HepG2 (cell line): ENCODE data around the gene SLX9. TPM values are rescaled to one million over a fixed set of nuclear protein-coding genes. Genes with fewer than 3 reads are reported as not detected.
A peak's percentile ranks its signal among the peaks of the same experiment; 100 is the strongest.

Experiments
- BRF2 ChIP-seq: sonication (generic); formaldehyde crosslinking; IDR thresholded peaks from 2 replicates; pipeline ENCODE4 v1.8.1; 2022; ENCODE audit warnings: mild to moderate bottlenecking, missing genetic modification reagents
- CHD2 ChIP-seq: IDR thresholded peaks from 2 replicates; pipeline ENCODE4 v1.6.1; 2011; ENCODE audit warnings: low read depth, low read length, improper control_type of control experiment
- DPF2 ChIP-seq: sonication (generic); formaldehyde crosslinking; IDR thresholded peaks from 2 replicates; pipeline ENCODE4 v1.4.0; 2020; ENCODE audit warnings: mild to moderate bottlenecking, low read depth, missing genetic modification reagents, borderline replicate concordance
- DR1 ChIP-seq: sonication (generic); formaldehyde crosslinking; IDR thresholded peaks from 2 replicates; pipeline ENCODE4 v1.8.0; 2021; ENCODE audit warnings: mild to moderate bottlenecking, missing genetic modification reagents, inconsistent platforms
- EP300 ChIP-seq, 3 experiments: sonication (generic) in 1 of 3; formaldehyde crosslinking in 1 of 3; IDR thresholded peaks; 2 replicates each; pipeline versions ENCODE4 v1.5.1 to v1.6.1; 2011 to 2020; ENCODE audit warnings: low read depth in 2 of 3, low read length in 2 of 3, borderline replicate concordance in 1 of 3, improper control_type of control experiment in 1 of 3, mild to moderate bottlenecking in 1 of 3, missing genetic modification reagents in 1 of 3, moderate library complexity in 1 of 3
- FOXP4 ChIP-seq: sonication (generic); formaldehyde crosslinking; IDR thresholded peaks from 2 replicates; pipeline ENCODE4 v1.4.0; 2020; ENCODE audit warnings: missing genetic modification reagents
- GABPB1 ChIP-seq: IDR thresholded peaks from 2 replicates; pipeline ENCODE4 v1.6.1; 2016; ENCODE audit warnings: mild to moderate bottlenecking, missing genetic modification reagents, moderate library complexity, missing compliant biosample characterization
- GTF3A ChIP-seq: sonication (generic); formaldehyde crosslinking; conservative IDR thresholded peaks from 2 replicates; pipeline ENCODE4 v1.4.0; 2020; ENCODE audit warnings: mild to moderate bottlenecking, missing genetic modification reagents
- LCORL ChIP-seq, 2 experiments: fragments of 450-650 bp in 1 of 2; sonication (generic) in 1 of 2; formaldehyde crosslinking in 1 of 2; IDR thresholded peaks; 2 replicates each; pipeline versions ENCODE4 v1.5.0 to v1.6.1; 2017 to 2020; ENCODE audit warnings: antibody characterized with exemption in 1 of 2, missing genetic modification reagents in 1 of 2
- MIER3 ChIP-seq: IDR thresholded peaks from 2 replicates; pipeline ENCODE4 v1.6.1; 2016; ENCODE audit warnings: missing compliant biosample characterization, borderline replicate concordance
- PTBP1 ChIP-seq: fragments of 200-400 bp; formaldehyde crosslinking; IDR thresholded peaks from 2 replicates; pipeline ENCODE4 v1.6.1; 2018; ENCODE audit warnings: low read length, low read depth; ENCODE audit not compliant: poor library complexity, severe bottlenecking
- SATB2 ChIP-seq: sonication (generic); formaldehyde crosslinking; IDR thresholded peaks from 2 replicates; pipeline ENCODE4 v1.5.0; 2020; ENCODE audit warnings: missing genetic modification reagents
- SIN3B ChIP-seq: fragments of 150-350 bp; IDR thresholded peaks from 2 replicates; pipeline ENCODE4 v1.6.1; 2014; ENCODE audit warnings: low read length
- SIX4 ChIP-seq: sonication (generic); formaldehyde crosslinking; IDR thresholded peaks from 2 replicates; pipeline ENCODE4 v1.4.0; 2020; ENCODE audit warnings: missing genetic modification reagents
- SYNCRIP ChIP-seq: fragments of 200-400 bp; formaldehyde crosslinking; IDR thresholded peaks from 2 replicates; pipeline ENCODE4 v1.6.1; 2018; ENCODE audit warnings: mild to moderate bottlenecking, low read depth, low read length; ENCODE audit not compliant: insufficient read depth
- TEF ChIP-seq: sonication (generic); formaldehyde crosslinking; IDR thresholded peaks from 2 replicates; pipeline ENCODE4 v1.5.0; 2020; ENCODE audit warnings: missing genetic modification reagents
- ZKSCAN8 ChIP-seq: IDR thresholded peaks from 2 replicates; pipeline ENCODE4 v1.6.1; 2016; ENCODE audit warnings: borderline replicate concordance, missing genetic modification reagents, missing compliant biosample characterization
- ZNF260 ChIP-seq: sonication (generic); formaldehyde crosslinking; IDR thresholded peaks from 2 replicates; pipeline ENCODE4 v1.4.0; 2020; ENCODE audit warnings: missing genetic modification reagents, low read depth, mild to moderate bottlenecking, borderline replicate concordance
- ZNF276 ChIP-seq: sonication (generic); formaldehyde crosslinking; IDR thresholded peaks from 2 replicates; pipeline ENCODE4 v1.4.0; 2020; ENCODE audit warnings: mild to moderate bottlenecking, low read depth, missing genetic modification reagents
- ZNF382 ChIP-seq: sonication (generic); formaldehyde crosslinking; IDR thresholded peaks from 2 replicates; pipeline ENCODE4 v1.5.0; 2020; ENCODE audit warnings: missing genetic modification reagents, mild to moderate bottlenecking, borderline replicate concordance
- ZNF691 ChIP-seq: sonication (generic); formaldehyde crosslinking; IDR thresholded peaks from 2 replicates; pipeline ENCODE4 v1.4.0; 2020; ENCODE audit warnings: missing genetic modification reagents, low read depth, mild to moderate bottlenecking, borderline replicate concordance
- ZSCAN29 ChIP-seq: sonication (generic); formaldehyde crosslinking; conservative IDR thresholded peaks from 2 replicates; pipeline ENCODE4 v1.4.0; 2020; ENCODE audit warnings: mild to moderate bottlenecking, missing genetic modification reagents
- polyA plus RNA-seq, 8 experiments: library from polyadenylated mRNA; depleted of rRNA in 3 of 8; stranded (reverse) in 7 of 8; unstranded in 1 of 8; fragments of >200 nt; fragmentation: Illumina TruSeq in 4 of 8; extraction: Trizol in 4 of 8; gene quantifications; 2 replicates each; pipeline versions ENCODE4 v1.2.1 to v1.2.3, GENCODE V29; 2011 to 2016; ENCODE audit warnings: low read depth in 4 of 8, missing spikeins in 1 of 8, mixed read lengths in 1 of 8; ENCODE audit not compliant: insufficient read depth in 1 of 8
- total RNA-seq, 5 experiments: library from RNA; depleted of rRNA; stranded (reverse); fragments of >200 nt; fragmentation: Illumina TruSeq; extraction: Trizol; gene quantifications; 2 replicates each; pipeline ENCODE4 v1.2.3, GENCODE V29; 2016; ENCODE audit warnings: low read depth in 1 of 5

Gene SLX9
- total and polyA plus RNA-seq, 2 of the 13 experiments (the other 11 are each of a cell fraction or from before 2014, with no cell fraction given): 21.0 to 47.1 TPM

GRCh38 chr21:44911384-44912157, 28.3 kb upstream of the SLX9 start (continued):
- no peak for TF ChIP-seq FOXP4
- no peak for TF ChIP-seq SIX4 (CRISPR knock-in tag)
- no peak for TF ChIP-seq PTBP1
- no peak for TF ChIP-seq ZNF276 (CRISPR knock-in tag)
- 0 out of 2 replicates have a peak, but pooled peaks have one; percentile 36 for TF ChIP-seq DR1 (CRISPR knock-in tag)
- no peak for TF ChIP-seq TEF (CRISPR knock-in tag)
- TF ChIP-seq ZKSCAN8: no peak
- TF ChIP-seq DPF2: no peak
- TF ChIP-seq SATB2 (CRISPR knock-in tag): no peak
- TF ChIP-seq ZNF260 (CRISPR knock-in tag): no peak
- peak; percentile 80 for TF ChIP-seq GABPB1
- TF ChIP-seq ZNF382 (CRISPR knock-in tag): no peak
- TF ChIP-seq GTF3A (CRISPR knock-in tag): 0 out of 2 replicates have a peak, but pooled peaks have one; percentile 51
- TF ChIP-seq SIN3B: peak; percentile 19; the same call in 1 of the 2 replicates
- TF ChIP-seq MIER3: no peak
- no peak for TF ChIP-seq SYNCRIP
- no peak for TF ChIP-seq LCORL (IDR thresholded peaks at IDR 0.05)
- peak; percentile 79 for TF ChIP-seq LCORL (CRISPR knock-in tag; IDR thresholded peaks at IDR 0.05)
- 0 out of 2 replicates have a peak, but pooled peaks have one; percentile 52 for TF ChIP-seq ZSCAN29 (CRISPR knock-in tag)
- TF ChIP-seq EP300 (IDR thresholded peaks at IDR 0.05; ENCODE audit: low read depth in 2 of 2, low read length in 2 of 2): no peak
- no peak for TF ChIP-seq EP300 (CRISPR knock-in tag; IDR thresholded peaks at IDR 0.05; ENCODE audit: borderline replicate concordance)
- no peak for TF ChIP-seq BRF2
- peak; percentile 76; the same call in 1 of the 2 replicates for TF ChIP-seq ZNF691 (CRISPR knock-in tag)
- TF ChIP-seq CHD2: no peak
